ENCODE data around the gene PRRX2.

DNA sequence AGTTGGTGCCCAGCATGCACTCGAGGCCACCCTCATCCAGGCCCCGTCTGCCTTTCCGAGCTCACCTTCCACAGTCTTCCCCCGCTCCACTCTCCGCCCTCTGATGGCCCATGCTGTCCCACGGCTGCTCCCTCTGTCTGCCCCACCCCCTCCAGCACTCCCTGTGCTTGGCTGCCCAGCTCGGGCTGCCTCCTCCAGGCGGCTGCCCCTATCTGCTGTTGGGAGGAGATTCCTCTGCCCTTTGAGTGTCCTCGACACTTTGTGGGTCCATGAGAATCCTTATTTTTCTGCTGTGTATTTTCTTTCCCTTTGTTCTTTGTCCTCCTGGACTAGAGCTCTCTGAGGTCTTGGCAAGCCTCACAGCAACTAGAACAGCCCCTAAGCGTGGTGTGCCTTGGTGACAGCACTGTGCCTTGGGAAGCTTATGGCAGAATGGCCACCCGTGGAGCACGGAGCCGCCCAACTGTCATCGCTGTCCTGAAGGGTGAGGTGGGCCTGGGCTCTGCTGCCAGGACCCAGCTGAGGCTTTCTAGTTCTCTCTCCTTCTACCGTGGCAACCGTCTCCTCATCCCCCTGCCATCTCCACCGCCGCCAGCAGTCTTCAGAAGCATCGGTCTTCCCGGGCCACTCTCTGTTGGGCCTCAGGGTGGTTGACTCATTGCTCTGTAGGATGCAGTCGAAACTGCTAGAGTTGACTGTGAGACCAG, 34.3 kb upstream of the PRRX2 start:
- no peak for TF ChIP-seq POLR2A (IDR thresholded peaks at IDR 0.05)
- TF ChIP-seq, protein P1, sequence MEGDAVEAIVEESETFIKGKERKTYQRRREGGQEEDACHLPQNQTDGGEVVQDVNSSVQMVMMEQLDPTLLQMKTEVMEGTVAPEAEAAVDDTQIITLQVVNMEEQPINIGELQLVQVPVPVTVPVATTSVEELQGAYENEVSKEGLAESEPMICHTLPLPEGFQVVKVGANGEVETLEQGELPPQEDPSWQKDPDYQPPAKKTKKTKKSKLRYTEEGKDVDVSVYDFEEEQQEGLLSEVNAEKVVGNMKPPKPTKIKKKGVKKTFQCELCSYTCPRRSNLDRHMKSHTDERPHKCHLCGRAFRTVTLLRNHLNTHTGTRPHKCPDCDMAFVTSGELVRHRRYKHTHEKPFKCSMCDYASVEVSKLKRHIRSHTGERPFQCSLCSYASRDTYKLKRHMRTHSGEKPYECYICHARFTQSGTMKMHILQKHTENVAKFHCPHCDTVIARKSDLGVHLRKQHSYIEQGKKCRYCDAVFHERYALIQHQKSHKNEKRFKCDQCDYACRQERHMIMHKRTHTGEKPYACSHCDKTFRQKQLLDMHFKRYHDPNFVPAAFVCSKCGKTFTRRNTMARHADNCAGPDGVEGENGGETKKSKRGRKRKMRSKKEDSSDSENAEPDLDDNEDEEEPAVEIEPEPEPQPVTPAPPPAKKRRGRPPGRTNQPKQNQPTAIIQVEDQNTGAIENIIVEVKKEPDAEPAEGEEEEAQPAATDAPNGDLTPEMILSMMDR (IDR thresholded peaks at IDR 0.05) = no peak
- no peak for TF ChIP-seq POLR2AphosphoS5 (IDR thresholded peaks at IDR 0.05)
